ENCODE data around the gene BSND. TPM values are rescaled to one million over a fixed set of nuclear protein-coding genes. Genes with fewer than 3 reads are reported as not detected.

BSND gene
- total RNA-seq, 1 donor from 2014 or later: not detected

- peaks cover 0 to 21% (median 13%) of the 10 kb centered on the region in 3 donors for H3K4me1 ChIP-seq (ENCODE audit: control insufficient read depth in 3 of 3, insufficient read depth in 3 of 3, low read length in 3 of 3)
- H3K4me3 ChIP-seq (ENCODE audit: low read length in 3 of 3): no peak overlapping the region
- peaks cover 0 to 5% (median 0%) of the 10 kb centered on the region in 3 donors for H3K27me3 ChIP-seq (ENCODE audit: control insufficient read depth in 3 of 3, insufficient read depth in 3 of 3, low read length in 3 of 3)
Measured at GRCh38 chr1:55050283-55050682, 51.5 kb downstream of the BSND start.

GRCh38 chr1:55051169-55051568 is 52.4 kb downstream of the BSND start:
- no peaks in the 10 kb centered on the region for H3K36me3 ChIP-seq (ENCODE audit: control insufficient read depth in 3 of 3, insufficient read depth in 3 of 3, low read length in 3 of 3)
- peaks cover 0 to 26% (median 13%) of the 10 kb centered on the region in 3 donors for H3K4me1 ChIP-seq (ENCODE audit: control insufficient read depth in 3 of 3, insufficient read depth in 3 of 3, low read length in 3 of 3)
- no peak overlapping the region for H3K9ac ChIP-seq (ENCODE audit: low read depth in 1 of 3, low read length in 3 of 3)
- no peak overlapping the region for H3K4me3 ChIP-seq (ENCODE audit: low read length in 3 of 3)
- no peaks in the 10 kb centered on the region for H3K27me3 ChIP-seq (ENCODE audit: control insufficient read depth in 3 of 3, insufficient read depth in 3 of 3, low read length in 3 of 3)
- H3K27ac ChIP-seq (ENCODE audit: low read depth, low read length): no peak overlapping the region
- no peaks in the 10 kb centered on the region for H3K9me3 ChIP-seq (ENCODE audit: control insufficient read depth in 3 of 3, low read length in 3 of 3)

More at GRCh38 chr1:55050283-55050682, 51.5 kb downstream of the BSND start:
- Histone ChIP-seq H3K36me3 (ENCODE audit: control insufficient read depth in 3 of 3, insufficient read depth in 3 of 3, low read length in 3 of 3) (no peaks in the 10 kb centered on the region), H3K27ac (ENCODE audit: low read depth, low read length) (no peak overlapping the region), H3K9ac (ENCODE audit: low read depth in 1 of 3, low read length in 3 of 3) (peak overlapping the region in 1 of 3 donors; percentile 8), H3K9me3 (ENCODE audit: control insufficient read depth in 3 of 3, low read length in 3 of 3) (no peaks in the 10 kb centered on the region)

- no peaks in the 10 kb centered on the region for H3K9me3 ChIP-seq (ENCODE audit: control insufficient read depth in 3 of 3, low read length in 3 of 3)
- no peaks in the 10 kb centered on the region for H3K27me3 ChIP-seq (ENCODE audit: control insufficient read depth in 3 of 3, insufficient read depth in 3 of 3, low read length in 3 of 3)
- no peak overlapping the region for H3K27ac ChIP-seq (ENCODE audit: low read depth, low read length)
- no peak overlapping the region for H3K4me3 ChIP-seq (ENCODE audit: low read length in 3 of 3)
- no peak overlapping the region for H3K9ac ChIP-seq (ENCODE audit: low read depth in 1 of 3, low read length in 3 of 3)
- peaks cover 0 to 26% (median 13%) of the 10 kb centered on the region in 3 donors for H3K4me1 ChIP-seq (ENCODE audit: control insufficient read depth in 3 of 3, insufficient read depth in 3 of 3, low read length in 3 of 3)
- H3K36me3 ChIP-seq (ENCODE audit: control insufficient read depth in 3 of 3, insufficient read depth in 3 of 3, low read length in 3 of 3): no peaks in the 10 kb centered on the region
Measured at GRCh38 chr1:55051621-55052020, 52.9 kb downstream of the BSND start.

- H3K27me3 ChIP-seq (ENCODE audit: control insufficient read depth in 3 of 3, insufficient read depth in 3 of 3, low read length in 3 of 3): no peaks in the 10 kb centered on the region
- H3K36me3 ChIP-seq (ENCODE audit: control insufficient read depth in 3 of 3, insufficient read depth in 3 of 3, low read length in 3 of 3): no peaks in the 10 kb centered on the region
- no peak overlapping the region for H3K4me3 ChIP-seq (ENCODE audit: low read length in 3 of 3)
- no peaks in the 10 kb centered on the region for H3K9me3 ChIP-seq (ENCODE audit: control insufficient read depth in 3 of 3, low read length in 3 of 3)
- H3K4me1 ChIP-seq (ENCODE audit: control insufficient read depth in 3 of 3, insufficient read depth in 3 of 3, low read length in 3 of 3): peaks cover 0 to 26% (median 13%) of the 10 kb centered on the region in 3 donors
- no peak overlapping the region for H3K9ac ChIP-seq (ENCODE audit: low read depth in 1 of 3, low read length in 3 of 3)
- H3K27ac ChIP-seq (ENCODE audit: low read depth, low read length): no peak overlapping the region
Measured at GRCh38 chr1:55052221-55053142, 53.7 kb downstream of the BSND start.

- H3K36me3 ChIP-seq (ENCODE audit: control insufficient read depth in 3 of 3, insufficient read depth in 3 of 3, low read length in 3 of 3): no peaks in the 10 kb centered on the region
- H3K4me3 ChIP-seq (ENCODE audit: low read length in 3 of 3): no peak overlapping the region
- H3K27me3 ChIP-seq (ENCODE audit: control insufficient read depth in 3 of 3, insufficient read depth in 3 of 3, low read length in 3 of 3): no peaks in the 10 kb centered on the region
- H3K9me3 ChIP-seq (ENCODE audit: control insufficient read depth in 3 of 3, low read length in 3 of 3): no peaks in the 10 kb centered on the region
- peak overlapping the region in 1 of 3 donors; percentile 57 for H3K9ac ChIP-seq (ENCODE audit: low read depth in 1 of 3, low read length in 3 of 3)
- H3K4me1 ChIP-seq (ENCODE audit: control insufficient read depth in 3 of 3, insufficient read depth in 3 of 3, low read length in 3 of 3): peaks cover 0 to 26% (median 13%) of the 10 kb centered on the region in 3 donors
- no peak overlapping the region for H3K27ac ChIP-seq (ENCODE audit: low read depth, low read length)
Measured at GRCh38 chr1:55053265-55053954, 54.7 kb downstream of the BSND start.

- no peaks in the 10 kb centered on the region for H3K27me3 ChIP-seq (ENCODE audit: control insufficient read depth in 3 of 3, insufficient read depth in 3 of 3, low read length in 3 of 3)
- H3K4me3 ChIP-seq (ENCODE audit: low read length in 3 of 3): no peak overlapping the region
- peaks cover 0 to 26% (median 13%) of the 10 kb centered on the region in 3 donors for H3K4me1 ChIP-seq (ENCODE audit: control insufficient read depth in 3 of 3, insufficient read depth in 3 of 3, low read length in 3 of 3)
- no peak overlapping the region for H3K9ac ChIP-seq (ENCODE audit: low read depth in 1 of 3, low read length in 3 of 3)
- H3K36me3 ChIP-seq (ENCODE audit: control insufficient read depth in 3 of 3, insufficient read depth in 3 of 3, low read length in 3 of 3): no peaks in the 10 kb centered on the region
- H3K9me3 ChIP-seq (ENCODE audit: control insufficient read depth in 3 of 3, low read length in 3 of 3): no peaks in the 10 kb centered on the region
- H3K27ac ChIP-seq (ENCODE audit: low read depth, low read length): no peak overlapping the region
Measured at GRCh38 chr1:55054396-55054795, 55.7 kb downstream of the BSND start.

- peak overlapping the region in 1 of 3 donors; percentile 9 for H3K9ac ChIP-seq (ENCODE audit: low read depth in 1 of 3, low read length in 3 of 3)
- no peak overlapping the region for H3K27ac ChIP-seq (ENCODE audit: low read depth, low read length)
- peaks cover 0 to 26% (median 13%) of the 10 kb centered on the region in 3 donors for H3K4me1 ChIP-seq (ENCODE audit: control insufficient read depth in 3 of 3, insufficient read depth in 3 of 3, low read length in 3 of 3)
- H3K27me3 ChIP-seq (ENCODE audit: control insufficient read depth in 3 of 3, insufficient read depth in 3 of 3, low read length in 3 of 3): no peaks in the 10 kb centered on the region
- no peaks in the 10 kb centered on the region for H3K36me3 ChIP-seq (ENCODE audit: control insufficient read depth in 3 of 3, insufficient read depth in 3 of 3, low read length in 3 of 3)
- no peaks in the 10 kb centered on the region for H3K9me3 ChIP-seq (ENCODE audit: control insufficient read depth in 3 of 3, low read length in 3 of 3)
- H3K4me3 ChIP-seq (ENCODE audit: low read length in 3 of 3): no peak overlapping the region
Measured at GRCh38 chr1:55055084-55055882, 56.5 kb downstream of the BSND start.

- Histone ChIP-seq H3K9me3 (ENCODE audit: control insufficient read depth in 3 of 3, low read length in 3 of 3) (no peaks in the 10 kb centered on the region), H3K9ac (ENCODE audit: low read depth in 1 of 3, low read length in 3 of 3) (no peak overlapping the region), H3K36me3 (ENCODE audit: control insufficient read depth in 3 of 3, insufficient read depth in 3 of 3, low read length in 3 of 3) (no peaks in the 10 kb centered on the region)
Measured at GRCh38 chr1:55055951-55056631, 57.4 kb downstream of the BSND start.

GRCh38 chr1:55056632-55056992 is 57.9 kb downstream of the BSND start:
- Histone ChIP-seq H3K9ac (ENCODE audit: low read depth in 1 of 3, low read length in 3 of 3) (no peak overlapping the region), H3K4me3 (ENCODE audit: low read length in 3 of 3) (no peak overlapping the region), H3K4me1 (ENCODE audit: control insufficient read depth in 3 of 3, insufficient read depth in 3 of 3, low read length in 3 of 3) (peaks cover 0 to 26% (median 13%) of the 10 kb centered on the region in 3 donors), H3K9me3 (ENCODE audit: control insufficient read depth in 3 of 3, low read length in 3 of 3) (no peaks in the 10 kb centered on the region), H3K36me3 (ENCODE audit: control insufficient read depth in 3 of 3, insufficient read depth in 3 of 3, low read length in 3 of 3) (no peaks in the 10 kb centered on the region), H3K27ac (ENCODE audit: low read depth, low read length) (no peak overlapping the region), H3K27me3 (ENCODE audit: control insufficient read depth in 3 of 3, insufficient read depth in 3 of 3, low read length in 3 of 3) (no peaks in the 10 kb centered on the region)

More at GRCh38 chr1:55055951-55056631, 57.4 kb downstream of the BSND start:
- H3K27me3 ChIP-seq (ENCODE audit: control insufficient read depth in 3 of 3, insufficient read depth in 3 of 3, low read length in 3 of 3): no peaks in the 10 kb centered on the region
- H3K27ac ChIP-seq (ENCODE audit: low read depth, low read length): no peak overlapping the region
- H3K4me1 ChIP-seq (ENCODE audit: control insufficient read depth in 3 of 3, insufficient read depth in 3 of 3, low read length in 3 of 3): peaks cover 0 to 26% (median 13%) of the 10 kb centered on the region in 3 donors
- no peak overlapping the region for H3K4me3 ChIP-seq (ENCODE audit: low read length in 3 of 3)
